HG03558 (cell line): ENCODE results near the gene COMP.

Experiments
- ATAC-seq: cut with Tn5 transposase; IDR thresholded peaks from one replicate; pipeline ENCODE4 v1.9.1; 2021; ENCODE audit warnings: moderate number of reproducible peaks; ENCODE audit not compliant: unreplicated experiment; ENCODE audit errors: extremely low read depth

Gene COMP

GRCh38 chr19:18756896-18757295 is 34.2 kb downstream of the COMP start:
- ATAC-seq, result no peak

GRCh38 chr19:18754501-18754900 is 36.6 kb downstream of the COMP start:
- ATAC-seq, result no peak

DNA sequence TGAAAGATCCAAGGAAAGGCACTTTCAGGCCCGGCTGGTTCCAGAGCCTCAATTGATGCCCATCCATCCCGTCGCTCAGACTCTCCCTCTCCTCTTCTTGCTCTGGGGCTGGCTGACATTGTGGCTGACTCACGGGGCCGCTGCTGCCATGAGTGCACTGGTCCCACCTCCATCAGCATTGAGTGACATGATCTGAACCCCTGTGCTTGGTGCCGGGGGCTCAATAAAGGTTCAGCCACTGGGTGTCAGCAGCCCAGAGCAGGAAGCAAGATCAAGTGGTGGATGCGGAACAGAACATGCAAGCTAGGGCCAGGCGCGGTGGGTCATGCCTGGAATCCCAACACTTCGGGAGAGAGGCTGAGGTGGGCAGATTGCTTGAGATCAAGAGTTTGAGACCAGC is 39.5 kb downstream of the COMP start:
- ATAC-seq, result no peak

- ATAC-seq, result no peak
Measured at GRCh38 chr19:18750295-18750970, 40.7 kb downstream of the COMP start.

DNA sequence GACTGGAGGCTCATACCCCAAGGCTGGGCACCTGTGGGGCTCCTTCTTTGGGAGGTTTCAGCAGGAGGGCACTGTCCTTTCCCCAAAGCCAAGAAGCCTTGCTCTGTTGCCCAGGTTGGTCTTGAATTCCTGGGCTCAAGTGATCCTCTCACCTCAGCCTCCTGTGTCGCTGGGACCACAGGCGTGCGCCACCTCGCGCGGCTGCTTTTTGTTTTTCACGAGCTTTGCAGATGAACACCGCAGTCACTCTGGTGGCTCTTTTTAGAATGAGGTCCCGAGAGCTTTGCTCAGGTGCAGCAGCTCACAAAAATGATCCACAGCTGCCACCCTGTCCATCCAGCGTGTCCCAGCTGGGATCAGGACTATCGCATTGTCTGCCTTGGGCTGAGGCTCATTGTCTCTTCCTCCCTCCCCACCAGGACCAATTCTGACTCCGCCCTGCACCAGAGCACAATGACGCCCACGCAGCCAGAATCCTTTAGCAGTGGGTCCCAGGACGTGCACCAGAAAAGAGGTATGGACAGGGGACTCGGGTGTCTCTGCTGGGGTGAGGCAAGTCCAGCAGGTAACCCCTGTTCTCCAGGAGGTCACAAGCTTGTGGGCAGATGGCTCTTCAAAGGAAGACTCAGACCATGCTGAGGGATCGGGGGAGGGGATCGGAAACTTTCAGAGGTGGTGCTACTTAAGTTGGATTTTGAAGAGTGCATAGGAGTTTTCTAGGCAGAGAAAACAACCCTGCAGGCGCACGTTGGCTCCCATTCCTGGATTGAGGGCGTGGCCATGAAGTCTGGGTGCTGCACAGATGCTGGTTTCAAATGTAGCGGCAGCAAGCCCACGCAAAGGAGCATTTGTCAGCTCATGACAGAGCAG is 41.5 kb downstream of the COMP start:
- ATAC-seq, result no peak

- ATAC-seq, result no peak
Measured at GRCh38 chr19:18746401-18747325, 44.4 kb downstream of the COMP start.

DNA sequence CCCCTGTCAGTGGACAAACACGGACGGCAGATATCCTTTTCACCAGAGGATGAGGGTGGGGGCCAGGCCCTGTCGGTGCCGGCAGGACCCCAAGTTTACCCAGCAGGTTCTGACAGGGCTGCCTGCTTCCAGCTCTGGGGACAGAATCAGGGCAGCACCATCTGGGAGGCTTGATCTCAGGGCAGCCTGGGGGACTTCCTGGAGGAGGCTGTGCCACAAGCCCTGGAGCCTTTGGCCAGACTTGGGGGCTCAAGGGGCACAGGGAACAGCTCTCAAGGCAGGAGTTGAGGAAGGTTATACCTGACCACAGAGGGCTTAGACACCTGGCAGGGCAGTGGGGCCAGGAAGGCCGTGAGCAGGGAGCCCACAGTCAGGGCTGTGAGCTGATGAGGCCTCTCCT is 45.2 kb downstream of the COMP start:
- ATAC-seq, result no peak

DNA sequence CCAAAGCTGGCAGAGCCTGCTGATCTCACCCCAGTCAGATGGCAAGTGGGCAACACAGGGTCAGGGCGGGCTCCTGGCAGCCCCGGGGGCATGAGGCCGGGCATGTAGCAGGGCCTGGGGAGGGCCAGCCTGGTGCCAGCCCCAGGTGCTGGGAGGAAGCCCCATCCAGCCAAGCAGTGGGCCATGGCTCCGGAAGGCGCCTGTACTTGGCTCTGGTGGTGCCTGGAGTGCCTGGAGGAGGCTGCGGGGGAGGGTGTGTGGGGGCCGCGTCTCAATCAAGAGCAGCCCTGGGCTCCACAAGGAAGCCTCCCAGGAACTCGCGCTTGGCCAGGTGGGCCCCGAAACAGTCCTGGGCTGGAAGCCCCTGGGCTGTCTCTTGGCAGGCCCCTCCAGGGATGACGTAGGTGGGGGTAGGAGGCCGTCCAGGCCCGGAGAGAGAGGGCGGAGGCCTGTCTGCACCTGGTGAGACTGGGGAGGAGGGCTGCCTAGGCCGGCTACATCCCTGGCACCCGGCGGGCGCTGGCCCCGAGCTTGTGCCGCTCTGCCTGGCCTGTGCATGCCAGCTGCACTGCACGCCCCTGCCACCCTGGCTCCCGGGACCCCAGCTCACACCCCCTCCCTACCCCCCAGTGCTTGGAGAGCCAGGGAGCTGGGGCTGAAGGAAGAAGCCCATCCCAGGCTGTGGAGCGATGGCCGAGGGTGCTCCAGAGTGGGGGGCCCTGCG is 45.9 kb downstream of the COMP start:
- no peak for ATAC-seq

DNA sequence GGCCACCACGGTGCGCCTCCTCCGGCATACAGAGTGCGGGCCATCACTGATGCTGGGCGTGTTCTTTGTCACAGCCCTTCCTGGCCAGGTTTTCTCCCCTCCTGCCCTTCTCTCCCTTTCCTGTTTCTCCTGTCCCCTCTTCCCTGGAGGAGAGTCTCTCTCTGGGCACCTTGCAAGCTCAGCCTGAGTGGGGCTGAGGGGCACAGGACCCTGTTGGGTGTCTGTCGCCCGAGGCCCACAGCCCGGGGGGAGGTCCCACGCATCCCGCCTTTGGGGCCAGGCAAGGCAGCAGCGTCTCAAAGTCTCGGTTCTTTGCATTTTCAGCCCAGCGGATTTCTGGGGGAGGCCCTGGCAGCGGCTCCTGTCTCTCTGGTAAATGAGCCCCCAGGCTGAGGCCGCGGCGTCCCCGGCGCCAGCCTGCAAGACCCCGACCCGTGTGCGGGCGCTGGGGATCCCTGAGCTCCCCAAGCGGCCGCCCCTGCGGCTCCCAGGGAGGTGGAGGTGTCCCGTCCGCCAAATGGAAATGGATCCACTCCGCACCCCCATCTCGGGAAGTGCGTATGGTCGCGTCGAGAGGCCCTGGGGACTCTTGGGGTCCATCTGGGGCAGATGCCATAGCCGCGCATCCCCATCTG is 47.2 kb downstream of the COMP start:
- ATAC-seq, result no peak

GRCh38 chr19:18742838-18743783 is 48.0 kb downstream of the COMP start:
- ATAC-seq, result no peak

GRCh38 chr19:18742324-18742723 is 48.8 kb downstream of the COMP start:
- no peak for ATAC-seq

DNA sequence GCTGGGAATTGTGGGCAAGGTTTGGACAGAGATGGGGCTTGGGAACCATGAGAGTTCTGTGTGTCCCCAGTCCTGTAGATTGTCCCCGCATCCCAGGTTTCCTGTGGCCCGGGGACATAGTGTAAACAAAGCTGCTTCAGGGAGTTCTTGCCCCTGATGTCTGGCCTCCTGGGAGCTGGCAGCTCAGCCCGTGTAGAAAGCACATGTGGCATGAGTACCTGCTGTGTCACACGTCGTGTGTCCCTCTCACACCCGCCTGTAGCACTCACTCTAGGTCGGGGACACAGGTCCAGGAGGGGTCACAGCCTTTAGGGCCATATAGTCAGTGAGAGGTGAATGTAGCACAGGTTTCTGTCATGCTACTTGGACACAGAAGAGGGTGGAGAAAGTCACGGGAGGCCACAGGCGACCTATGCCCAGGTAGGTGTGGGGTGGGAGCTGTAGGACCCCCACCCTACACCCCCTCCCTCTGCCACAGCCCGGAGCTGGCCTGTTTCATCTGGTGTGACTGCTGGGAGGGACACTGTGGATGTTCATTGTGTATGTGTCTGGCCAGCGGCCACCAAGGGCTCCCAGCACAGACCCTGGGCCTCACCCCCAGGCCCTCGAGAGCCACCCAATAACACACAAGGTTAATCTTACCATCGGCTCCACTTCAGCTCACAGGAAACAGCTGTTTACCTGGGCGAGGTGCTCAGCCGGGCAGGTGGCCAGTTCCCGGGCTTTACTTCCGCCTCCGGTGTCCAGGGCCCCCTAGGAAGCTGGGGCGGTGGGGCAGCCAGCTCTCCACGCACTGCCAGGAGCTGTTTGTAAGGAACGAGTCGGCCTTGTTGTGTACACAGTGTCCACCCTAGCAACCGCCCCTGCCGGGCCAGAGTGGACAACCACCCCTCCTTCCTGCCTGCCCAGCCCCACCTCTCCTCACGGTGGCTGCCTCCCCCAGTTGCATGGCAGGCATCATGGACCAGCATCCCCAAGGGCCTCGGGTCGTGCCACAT is 49.7 kb downstream of the COMP start:
- no peak for ATAC-seq

GRCh38 chr19:18738961-18739690 is 52.0 kb downstream of the COMP start:
- no peak for ATAC-seq

GRCh38 chr19:18737954-18738351 is 53.2 kb downstream of the COMP start:
- ATAC-seq, result no peak

DNA sequence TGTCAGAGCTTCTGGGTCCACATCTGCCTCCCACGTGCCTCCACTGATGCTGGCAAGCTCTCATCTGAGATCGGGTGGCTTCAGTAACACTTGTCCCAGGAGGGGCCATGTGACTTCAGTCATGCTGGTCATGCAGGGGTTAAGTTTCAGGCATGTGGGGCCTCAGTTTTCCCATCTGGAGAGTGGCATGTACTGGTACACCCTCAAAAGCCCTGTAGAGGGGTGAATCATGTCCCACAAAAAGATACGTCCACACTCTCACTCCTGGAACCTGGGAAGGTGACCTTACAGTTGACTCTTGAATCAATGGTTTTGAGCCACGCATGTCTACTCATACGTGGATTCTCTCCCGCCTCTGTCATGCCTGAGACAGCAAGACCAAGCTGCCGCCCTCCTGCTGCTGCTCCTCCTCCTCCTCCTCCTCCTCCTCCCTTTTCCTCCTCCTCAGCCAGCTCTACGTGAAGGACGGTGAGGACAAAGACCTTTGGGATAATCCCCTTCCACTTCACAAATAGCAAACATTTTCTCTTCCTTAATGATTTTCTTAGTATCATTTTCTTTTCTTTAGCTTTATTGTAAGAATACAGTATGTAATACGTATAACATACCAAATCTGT is 53.7 kb downstream of the COMP start:
- ATAC-seq, result no peak
